HG02642 (cell line): ENCODE data around the gene MSTN.

Experiments used
- ATAC-seq: cut with Tn5 transposase; IDR thresholded peaks from one replicate; pipeline ENCODE4 v1.9.1; 2021; ENCODE audit warnings: mild to moderate bottlenecking; ENCODE audit not compliant: unreplicated experiment, poor library complexity

Gene MSTN

GRCh38 chr2:190062601-190063000 is at the start of gene MSTN:
Gene MSTN, minus strand, starts transcription at chr2:190062729. Its CDS starts 133 bp downstream, at chr2:190062596.
- ATAC-seq, result no peak

- ATAC-seq, result no peak
Measured at GRCh38 chr2:190111166-190111565, 48.6 kb upstream of the MSTN start.

- ATAC-seq, result no peak
Measured at GRCh38 chr2:190110699-190111098, 48.2 kb upstream of the MSTN start.

GRCh38 chr2:190110131-190110530 is 47.6 kb upstream of the MSTN start:
- no peak for ATAC-seq

- ATAC-seq, result no peak
Measured at GRCh38 chr2:190107409-190107808, 44.9 kb upstream of the MSTN start.

GRCh38 chr2:190106783-190107182 is 44.3 kb upstream of the MSTN start:
- ATAC-seq, result no peak

GRCh38 chr2:190105554-190105953 is 43.0 kb upstream of the MSTN start:
- ATAC-seq, result no peak

- no peak for ATAC-seq
Measured at GRCh38 chr2:190103144-190103543, 40.6 kb upstream of the MSTN start.

GRCh38 chr2:190099890-190100697 is 37.6 kb upstream of the MSTN start:
- ATAC-seq, result no peak

GRCh38 chr2:190098851-190099250 is 36.3 kb upstream of the MSTN start:
- no peak for ATAC-seq

- no peak for ATAC-seq
Measured at GRCh38 chr2:190097115-190097514, 34.6 kb upstream of the MSTN start.

GRCh38 chr2:190094316-190094871 is 31.9 kb upstream of the MSTN start:
- no peak for ATAC-seq

- no peak for ATAC-seq
Measured at GRCh38 chr2:190093793-190094192, 31.3 kb upstream of the MSTN start.

- ATAC-seq, result peak; percentile 57
Measured at GRCh38 chr2:190090148-190090547, 27.6 kb upstream of the MSTN start.

GRCh38 chr2:190088917-190089316 is 26.4 kb upstream of the MSTN start:
- ATAC-seq, result peak; percentile 65

- ATAC-seq, result no peak
Measured at GRCh38 chr2:190084704-190085103, 22.2 kb upstream of the MSTN start.

GRCh38 chr2:190082118-190082517 is 19.6 kb upstream of the MSTN start:
- no peak for ATAC-seq

- no peak for ATAC-seq
Measured at GRCh38 chr2:190080527-190081049, 18.1 kb upstream of the MSTN start.

- ATAC-seq, result no peak
Measured at GRCh38 chr2:190079160-190079559, 16.6 kb upstream of the MSTN start.

GRCh38 chr2:190075623-190076022 is 13.1 kb upstream of the MSTN start:
- no peak for ATAC-seq

GRCh38 chr2:190069936-190070696 is 7.6 kb upstream of the MSTN start:
- ATAC-seq, result no peak
